K562 (cell line): ENCODE measurements around the gene OR1B1. TPM values are rescaled to one million over a fixed set of nuclear protein-coding genes. Genes with fewer than 3 reads are reported as not detected.

Experiments used
- ATAC-seq: fragments of 200-7000 bp; cut with Tn5 transposase; 3 replicates; pipeline ENCODE4 v1.9.1; 2020; ENCODE audit warnings: moderate library complexity
- BruUV-seq: library from RNA; stranded (reverse); fragments of 400-500 nt; replicated peaks from 2 replicates; lab custom pipeline; 2021; lab: Mats Ljungman, UMichigan
- CTCF ChIA-PET: fragments of 300-600 bp; formaldehyde crosslinking; extraction: SDS; loops from one replicate; lab custom pipeline; 2021; ENCODE audit warnings: low intra/inter-chr PET ratio; lab: Yijun Ruan, JAX
- POLR2A ChIA-PET: fragments of 300-600, 350-650 bp; sonication (Branson Sonifier 250); formaldehyde crosslinking; extraction: SDS; loops from one replicate; lab custom pipeline; 2021; ENCODE audit warnings: antibody characterized with exemption, inconsistent platforms; lab: Yijun Ruan, JAX
- DNase-seq, 4 experiments: peaks; one replicate each; pipeline versions ENCODE4 v3.0.0 to v3.0.0-alpha.2; 2011 to 2018; ENCODE audit warnings: low spot score in 3 of 4, mixed read lengths in 3 of 4; ENCODE audit errors: extremely low read depth in 1 of 4
- FAIRE-seq: peaks from 2 replicates; lab custom pipeline; 2011; peaks lifted over from hg19 to GRCh38; lab: Jason Lieb, UNC
- H2AFZ ChIP-seq: 2 replicates; pipeline ENCODE4 v1.6.0; 2011; ENCODE audit warnings: low read depth, low read length, control low read depth, inconsistent platforms
- H3K27ac ChIP-seq: fragments of 200-600 bp; 3 replicates; pipeline ENCODE4 v1.8.0; 2011; ENCODE audit warnings: low read depth, mild to moderate bottlenecking, control low read depth, inconsistent platforms, low read length, moderate library complexity, mixed read lengths; ENCODE audit errors: extremely low read depth
- H3K27me3 ChIP-seq, 2 experiments: fragments of 300-600 bp in 1 of 2; 2 replicates in 1 of 2; 3 replicates in 1 of 2; pipeline versions ENCODE4 v1.6.0 to v1.8.0; 2011; ENCODE audit warnings: inconsistent platforms in 2 of 2, low read length in 2 of 2, mild to moderate bottlenecking in 1 of 2, mixed read lengths in 1 of 2, moderate library complexity in 1 of 2; ENCODE audit not compliant: control insufficient read depth in 2 of 2, insufficient read depth in 2 of 2
- H3K36me3 ChIP-seq: fragments of 300-600 bp; 3 replicates; pipeline ENCODE4 v1.8.0; 2011; ENCODE audit warnings: mild to moderate bottlenecking, low read length, inconsistent platforms; ENCODE audit not compliant: control insufficient read depth, insufficient read depth
- H3K4me1 ChIP-seq, 2 experiments: fragments of 200-600 bp in 1 of 2; replicated peaks in 1 of 2; 2 replicates in 1 of 2; 3 replicates in 1 of 2; pipeline versions ENCODE4 v1.5.1 to v1.8.0; 2011; ENCODE audit warnings: inconsistent platforms in 2 of 2, low read length in 2 of 2, mild to moderate bottlenecking in 1 of 2, mixed read lengths in 1 of 2, moderate library complexity in 1 of 2; ENCODE audit not compliant: control insufficient read depth in 2 of 2, insufficient read depth in 2 of 2
- H3K4me2 ChIP-seq: 2 replicates; pipeline ENCODE4 v1.6.1; 2011; ENCODE audit warnings: low read length, control low read depth, inconsistent platforms, mixed read lengths; ENCODE audit not compliant: insufficient read depth
- H3K4me3 ChIP-seq: fragments of 200-600 bp; sonication (generic), shearing (Covaris generic); 2 replicates; pipeline ENCODE4 v1.5.1; 2016; ENCODE audit warnings: control low read depth, inconsistent platforms
- H3K79me2 ChIP-seq: fragments of 200-600 bp; 3 replicates; pipeline ENCODE4 v1.8.0; 2011; ENCODE audit warnings: low read length, inconsistent platforms; ENCODE audit not compliant: control insufficient read depth, insufficient read depth
- H3K9ac ChIP-seq, 2 experiments: 2 replicates each; pipeline versions ENCODE4 v1.6.0 to v1.6.1; 2011; ENCODE audit warnings: low read depth in 2 of 2, low read length in 2 of 2, control low read depth in 1 of 2, inconsistent platforms in 1 of 2, mild to moderate bottlenecking in 1 of 2, mixed read lengths in 1 of 2; ENCODE audit not compliant: insufficient read depth in 1 of 2
- H3K9me1 ChIP-seq: one replicate; pipeline ENCODE4 v1.6.0; 2011; ENCODE audit warnings: inconsistent platforms, mild to moderate bottlenecking, low read length, moderate library complexity; ENCODE audit not compliant: control insufficient read depth, insufficient read depth
- H3K9me3 ChIP-seq: replicated peaks from 2 replicates; pipeline ENCODE4 v1.5.1; 2011; ENCODE audit warnings: low read depth, low read length, inconsistent platforms; ENCODE audit not compliant: control insufficient read depth, insufficient read depth
- H4K20me1 ChIP-seq: replicated peaks from 2 replicates; pipeline ENCODE4 v1.6.1; 2011; ENCODE audit warnings: low read length, inconsistent platforms, mixed read lengths; ENCODE audit not compliant: control insufficient read depth, insufficient read depth
- ARID3A ChIP-seq: IDR thresholded peaks from 2 replicates; pipeline ENCODE4 v1.6.1; 2012; ENCODE audit warnings: low read depth, low read length, improper control_type of control experiment, borderline replicate concordance
- CREBBP ChIP-seq: IDR thresholded peaks from one replicate; pipeline ENCODE4 v1.6.1; 2012; ENCODE audit warnings: low read depth, mild to moderate bottlenecking, control low read depth, inconsistent platforms, low read length
- HNRNPH1 ChIP-seq: fragments of 200-400 bp; formaldehyde crosslinking; optimal IDR thresholded peaks from 2 replicates; pipeline ENCODE3; 2017; ENCODE audit warnings: low read depth, mild to moderate bottlenecking, low read length, moderate library complexity
- HSF4 ChIP-seq: fragments of 250-450 bp; sonication (Bioruptor Pico); IDR thresholded peaks from 2 replicates; pipeline ENCODE4 v2.1.2; 2022; ENCODE audit warnings: mild to moderate bottlenecking, moderate library complexity, borderline replicate concordance
- ZNF76 ChIP-seq: fragments of 250-450 bp; sonication (Bioruptor Pico); IDR thresholded peaks from 2 replicates; pipeline ENCODE4 v1.4.0; 2020; ENCODE audit warnings: mild to moderate bottlenecking, moderate library complexity, borderline replicate concordance
- WGBS: fragments of 100-300 bp; shearing (Covaris generic); methylation state at CpG from one replicate; pipeline ENCODE4 v1.1.6; 2016; ENCODE audit warnings: low coverage, mixed read lengths; ENCODE audit not compliant: insufficient coverage; ENCODE audit errors: missing lambda C conversion rate; 5-methylcytosine and 5-hydroxymethylcytosine counted together
- in situ Hi-C: fragments of 300-500 bp; cut with MboI; formaldehyde crosslinking; loops from 4 replicates; pipeline ENCODE4 v1.15.0; 2018; ENCODE audit warnings: inconsistent platforms, mixed read lengths
- intact Hi-C: fragments of 100-400 bp; cut with micrococcal nuclease; formaldehyde crosslinking; loops from 2 replicates; pipeline ENCODE4 v1.14.2; 2022
- polyA plus RNA-seq, 8 experiments: library from polyadenylated mRNA; depleted of rRNA in 4 of 8; stranded (reverse) in 5 of 8; unstranded in 3 of 8; fragments of >200 nt; fragmentation: Nextera tagmentation in 2 of 8; fragmentation: Illumina TruSeq in 1 of 8; extraction: Ambion mirVana in 2 of 8; extraction: Trizol in 1 of 8; gene quantifications; 2 replicates each; pipeline versions ENCODE4 v1.2.1 to v1.2.3, GENCODE V29; 2011 to 2014; ENCODE audit warnings: inconsistent platforms in 1 of 8, missing spikeins in 1 of 8
- total RNA-seq, 7 experiments: library from RNA; depleted of rRNA in 6 of 7; stranded (reverse); fragments of >200 nt in 6 of 7; fragmentation: Illumina TruSeq in 2 of 7; extraction: Trizol in 2 of 7; gene quantifications; 2 replicates each; pipeline versions ENCODE4 v1.2.1 to v1.2.3, GENCODE V29; 2011 to 2021; ENCODE audit warnings: low replicate concordance in 1 of 7

OR1B1 gene
- total and polyA plus RNA-seq, 9 of the 15 experiments (the other 6 are each of a cell fraction or from before 2014, with no cell fraction given): not detected

DNA sequence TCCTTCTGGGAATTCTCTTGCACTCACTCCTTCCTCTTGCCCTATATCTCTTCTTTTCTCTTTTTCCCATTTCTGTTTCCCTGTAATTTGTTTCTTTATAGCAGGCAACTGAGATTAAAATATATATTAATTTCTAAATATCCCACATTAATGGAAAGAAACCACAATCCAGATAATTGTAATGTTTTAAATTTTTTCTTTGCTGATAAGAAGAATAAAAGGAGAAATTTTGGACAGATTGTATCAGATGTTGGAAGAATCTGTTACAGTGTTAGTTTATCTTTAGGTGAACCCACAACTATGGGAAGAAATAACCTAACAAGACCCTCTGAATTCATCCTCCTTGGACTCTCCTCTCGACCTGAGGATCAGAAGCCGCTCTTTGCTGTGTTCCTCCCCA lies 4.0 kb upstream of the OR1B1 start, which contains the start of gene OR1L1:
Gene OR1L1 (plus strand): TSS at position 301 of the 400 bp plus-strand sequence. CDS start 0 bp downstream, at position 301.
- FAIRE-seq: no peak
- DNase-seq: no peak
- intact Hi-C loops: no loop called here
- no peak within 1 kb of the TSS for H3K9ac ChIP-seq
- TF ChIP-seq ZNF76 (CRISPR knock-in tag): no peak
- no peak for TF ChIP-seq HNRNPH1
- TF ChIP-seq HSF4: no peak
- no peak for TF ChIP-seq CREBBP
- TF ChIP-seq ARID3A: no peak
- TF ChIP-seq, all 486 proteins: peak for 0
- in situ Hi-C loops: no loop called here
- ATAC-seq: no peak
- H3K9me1 ChIP-seq: no peaks in the 10 kb centered on the region
- ChIA-PET POLR2A (interaction anchor here (0.7 kb wide), 1 partner anchor 994 kb away, joined by 3 read pairs; no protein-coding TSS in a partner anchor), CTCF (no interaction called here)
- no peaks in the 10 kb centered on the region for H3K4me1 ChIP-seq
- H3K4me3 ChIP-seq: no peak within 1 kb of the TSS
- H3K36me3 ChIP-seq: no peaks in the 10 kb centered on the region
- H3K27me3 ChIP-seq: no peaks in the 10 kb centered on the region; a peak in 2 of 5 replicates
- no peaks in the 10 kb centered on the region for H4K20me1 ChIP-seq
- no peak within 1 kb of the TSS for H2AFZ ChIP-seq
- no TSS peak for BruUV-seq
- H3K9me3 ChIP-seq: no peaks in the 10 kb centered on the region
- H3K4me2 ChIP-seq: no peak within 1 kb of the TSS
- no peaks in the 10 kb centered on the region; the same call in 2 of the 3 replicates for H3K79me2 ChIP-seq
- 0% methylated on average over 2 of the region's 2 CpGs for WGBS
- H3K27ac ChIP-seq: no peak within 1 kb of the TSS
